GM23338 (cell line): Measurements from ENCODE around the gene RPL29. TPM values are rescaled to one million over a fixed set of nuclear protein-coding genes. Genes with fewer than 3 reads are reported as not detected.

Experiments used
- ATAC-seq: fragments of 200-7000 bp; cut with Tn5 transposase; 3 replicates; pipeline ENCODE4 v1.9.1; 2020
- DNase-seq: peaks from one replicate; pipeline ENCODE4 v3.0.0-alpha.2; 2015; ENCODE audit warnings: low spot score
- H2AFZ ChIP-seq: fragments of 200-600 bp; sonication (generic); 2 replicates; pipeline ENCODE4 v1.8.0; 2016; ENCODE audit warnings: antibody characterized with exemption, mild to moderate bottlenecking, moderate library complexity
- H3F3A ChIP-seq: fragments of 200-600 bp; sonication (generic); replicated peaks from 2 replicates; pipeline ENCODE4 v1.8.0; 2017; ENCODE audit warnings: antibody characterized with exemption, mixed run types, low read depth
- H3K27ac ChIP-seq: fragments of 200-600 bp; sonication (generic); 2 replicates; pipeline ENCODE4 v1.6.1; 2016; ENCODE audit warnings: low read depth
- H3K27me3 ChIP-seq: fragments of 200-600 bp; sonication (generic); 2 replicates; pipeline ENCODE4 v1.8.0; 2016; ENCODE audit warnings: mild to moderate bottlenecking, mixed run types, moderate library complexity; ENCODE audit not compliant: insufficient read depth
- H3K36me3 ChIP-seq: fragments of 200-600 bp; sonication (generic); 2 replicates; pipeline ENCODE4 v1.8.0; 2016; ENCODE audit warnings: mild to moderate bottlenecking; ENCODE audit not compliant: insufficient read depth
- H3K4me1 ChIP-seq: fragments of 200-600 bp; sonication (generic); 2 replicates; pipeline ENCODE4 v1.8.0; 2016; ENCODE audit warnings: mild to moderate bottlenecking, moderate library complexity; ENCODE audit not compliant: insufficient read depth
- H3K4me2 ChIP-seq: fragments of 200-600 bp; sonication (generic); 2 replicates; pipeline ENCODE4 v1.7.1; 2017; ENCODE audit warnings: mixed run types
- H3K4me3 ChIP-seq: fragments of 200-600 bp; sonication (generic); 2 replicates; pipeline ENCODE4 v1.6.1; 2016; ENCODE audit warnings: mixed run types
- H3K79me2 ChIP-seq: fragments of 200-600 bp; sonication (generic); replicated peaks from 2 replicates; pipeline ENCODE4 v1.8.0; 2017; ENCODE audit warnings: mild to moderate bottlenecking; ENCODE audit not compliant: insufficient read depth
- H3K9me2 ChIP-seq: fragments of 200-600 bp; sonication (generic); 2 replicates; pipeline ENCODE4 v1.8.0; 2017; ENCODE audit not compliant: insufficient read depth
- H4K20me1 ChIP-seq: fragments of 200-600 bp; sonication (generic); replicated peaks from 2 replicates; pipeline ENCODE4 v1.8.0; 2017; ENCODE audit warnings: mild to moderate bottlenecking; ENCODE audit not compliant: insufficient read depth
- H3K27ac Mint-ChIP-seq: 2 replicates; pipeline ENCODE4 v1.8.0; 2020; ENCODE audit warnings: inconsistent platforms, mild to moderate bottlenecking, moderate library complexity, mixed read lengths
- H3K27me3 Mint-ChIP-seq: 3 replicates; pipeline ENCODE4 v1.8.0; 2022; ENCODE audit warnings: low read depth, mild to moderate bottlenecking, moderate library complexity, mixed read lengths, inconsistent platforms; ENCODE audit not compliant: insufficient read depth, poor library complexity
- H3K36me3 Mint-ChIP-seq: 3 replicates; pipeline ENCODE4 v1.8.0; 2021; ENCODE audit warnings: low read depth, mild to moderate bottlenecking, inconsistent platforms, moderate library complexity, mixed read lengths
- H3K4me1 Mint-ChIP-seq: 3 replicates; pipeline ENCODE4 v1.8.0; 2020; ENCODE audit warnings: mild to moderate bottlenecking, inconsistent platforms, mixed read lengths
- H3K4me3 Mint-ChIP-seq: 3 replicates; pipeline ENCODE4 v1.8.0; 2021; ENCODE audit warnings: moderate library complexity, mild to moderate bottlenecking, inconsistent platforms, mixed read lengths
- H3K9me3 Mint-ChIP-seq: 3 replicates; pipeline ENCODE4 v1.8.0; 2020; ENCODE audit warnings: moderate library complexity, mild to moderate bottlenecking, inconsistent platforms, mixed read lengths
- ETS1 ChIP-seq: IDR thresholded peaks from 2 replicates; pipeline ENCODE4 v1.6.1; 2016; ENCODE audit warnings: antibody characterized with exemption
- EZH2 ChIP-seq: fragments of 200-600 bp; sonication (generic); IDR thresholded peaks from one replicate; pipeline ENCODE4 v1.8.0; 2017; ENCODE audit warnings: antibody characterized with exemption, mild to moderate bottlenecking, low read depth; ENCODE audit not compliant: unreplicated experiment
- ZNF462 ChIP-seq: fragments of 250-450 bp; sonication (Bioruptor Pico); IDR thresholded peaks from 2 replicates; pipeline ENCODE4 v1.5.0; 2020; ENCODE audit warnings: mild to moderate bottlenecking, moderate library complexity
- polyA plus RNA-seq: library from polyadenylated mRNA; unstranded; fragments of >200 nt; fragmentation: Nextera tagmentation; extraction: Ambion mirVana; gene quantifications from 2 replicates; pipeline ENCODE4 v1.2.1, GENCODE V29; 2016
- total RNA-seq: library from RNA; depleted of rRNA; stranded (reverse); fragments of >200 nt; shearing (Covaris generic); gene quantifications from 2 replicates; pipeline ENCODE4 v1.2.3, GENCODE V29; 2014

RPL29 gene
- total and polyA plus RNA-seq, 2 experiments from 2014 or later: 1,471 to 1,864 TPM

- TF ChIP-seq ZNF462 (CRISPR knock-in tag): no peak
Measured at GRCh38 chr3:51961602-51962569, 33.8 kb downstream of the RPL29 start (continued).

DNA sequence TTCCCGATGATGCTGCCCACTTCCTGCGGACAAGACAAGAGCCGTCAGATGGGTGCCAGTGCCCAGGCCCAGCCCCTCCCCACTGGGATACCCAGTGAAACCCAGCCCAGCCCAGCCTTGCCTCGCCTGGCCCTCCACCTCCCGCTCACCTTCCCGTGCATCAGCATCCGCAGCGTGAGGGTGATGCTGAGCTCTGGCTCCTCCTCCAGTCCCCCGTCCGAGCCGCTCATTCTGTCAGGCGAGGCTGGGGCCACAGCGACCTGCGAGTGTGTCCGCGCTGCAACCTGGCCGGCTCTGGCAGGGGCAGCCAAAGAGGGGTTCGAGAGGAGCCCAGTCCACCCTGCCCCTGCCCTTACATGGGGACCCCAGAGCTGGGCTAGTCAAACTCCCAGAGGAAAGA lies 34.7 kb downstream of the RPL29 start:
- Histone ChIP-seq H3F3A (0 out of 2 replicates have a peak, but pooled peaks cover 5% of the 10 kb centered on the region), H3K4me1 (peaks cover 15% of the 10 kb centered on the region; the same call in 1 of the 2 replicates), H3K4me3 (no peak overlapping the region), H3K9me2 (no peaks in the 10 kb centered on the region), H3K36me3 (no peaks in the 10 kb centered on the region), H3K27ac (no peak overlapping the region), H4K20me1 (no peaks in the 10 kb centered on the region; the same call in 1 of the 2 replicates), H3K79me2 (no peaks in the 10 kb centered on the region), H2AFZ (no peak overlapping the region), H3K27me3 (peaks cover 15% of the 10 kb centered on the region; the same call in 1 of the 2 replicates), H3K4me2 (no peak overlapping the region)
- H3K27me3 Mint-ChIP-seq: peaks cover 31% of the 10 kb centered on the region
- no peak for ATAC-seq
- DNase-seq: no peak
- peaks cover 30% of the 10 kb centered on the region for H3K4me1 Mint-ChIP-seq
- H3K9me3 Mint-ChIP-seq: no peaks in the 10 kb centered on the region; the same call in 2 of the 3 replicates
- no peak for TF ChIP-seq EZH2
- no peak for TF ChIP-seq ETS1
- no peak overlapping the region for H3K4me3 Mint-ChIP-seq
- H3K36me3 Mint-ChIP-seq: peaks cover 7% of the 10 kb centered on the region; the same call in 2 of the 3 replicates
- H3K27ac Mint-ChIP-seq: no peak overlapping the region
